ENCODE results near the gene PUSL1.

The PUSL1 gene

DNA sequence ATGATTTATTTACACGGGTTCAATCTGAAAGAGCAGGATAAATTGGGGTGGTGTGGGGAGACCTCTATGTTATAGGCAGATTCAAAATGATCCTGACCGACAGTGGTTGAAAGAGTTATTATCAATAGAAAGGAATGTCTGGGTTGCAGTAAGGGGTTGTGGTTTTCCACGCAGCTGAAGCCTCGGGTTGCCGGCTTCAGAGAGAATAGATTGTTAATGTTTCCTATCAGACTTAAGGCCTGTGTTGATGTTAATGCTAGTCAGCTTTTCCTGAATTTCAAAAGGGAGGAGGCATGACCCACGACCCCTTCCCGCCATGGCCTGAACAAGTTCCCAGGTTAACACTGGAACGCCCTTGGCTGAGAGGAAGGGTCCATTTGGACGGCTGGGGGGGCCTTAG is 32.6 kb upstream of the PUSL1 start:
- Histone ChIP-seq H3K79me2 (peaks cover 17% of the 10 kb centered on the region), H2AFZ (no peak overlapping the region), H3K36me3 (ENCODE audit: control insufficient read depth, insufficient read depth, low read length) (no peaks in the 10 kb centered on the region), H3K4me2 (ENCODE audit: low read length) (no peak overlapping the region), H3K27me3 (ENCODE audit: control insufficient read depth, insufficient read depth, low read length) (no peaks in the 10 kb centered on the region), H3K9me3 (ENCODE audit: control insufficient read depth, low read length) (no peaks in the 10 kb centered on the region), H3K9ac (no peak overlapping the region), H3K4me1 (peaks cover under 1% of the 10 kb centered on the region), H3K27ac (no peak overlapping the region), H3K4me3 (ENCODE audit: low read depth, low read length) (no peak overlapping the region)
- TF ChIP-seq, protein P1, sequence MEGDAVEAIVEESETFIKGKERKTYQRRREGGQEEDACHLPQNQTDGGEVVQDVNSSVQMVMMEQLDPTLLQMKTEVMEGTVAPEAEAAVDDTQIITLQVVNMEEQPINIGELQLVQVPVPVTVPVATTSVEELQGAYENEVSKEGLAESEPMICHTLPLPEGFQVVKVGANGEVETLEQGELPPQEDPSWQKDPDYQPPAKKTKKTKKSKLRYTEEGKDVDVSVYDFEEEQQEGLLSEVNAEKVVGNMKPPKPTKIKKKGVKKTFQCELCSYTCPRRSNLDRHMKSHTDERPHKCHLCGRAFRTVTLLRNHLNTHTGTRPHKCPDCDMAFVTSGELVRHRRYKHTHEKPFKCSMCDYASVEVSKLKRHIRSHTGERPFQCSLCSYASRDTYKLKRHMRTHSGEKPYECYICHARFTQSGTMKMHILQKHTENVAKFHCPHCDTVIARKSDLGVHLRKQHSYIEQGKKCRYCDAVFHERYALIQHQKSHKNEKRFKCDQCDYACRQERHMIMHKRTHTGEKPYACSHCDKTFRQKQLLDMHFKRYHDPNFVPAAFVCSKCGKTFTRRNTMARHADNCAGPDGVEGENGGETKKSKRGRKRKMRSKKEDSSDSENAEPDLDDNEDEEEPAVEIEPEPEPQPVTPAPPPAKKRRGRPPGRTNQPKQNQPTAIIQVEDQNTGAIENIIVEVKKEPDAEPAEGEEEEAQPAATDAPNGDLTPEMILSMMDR (IDR thresholded peaks at IDR 0.05): no peak

DNA sequence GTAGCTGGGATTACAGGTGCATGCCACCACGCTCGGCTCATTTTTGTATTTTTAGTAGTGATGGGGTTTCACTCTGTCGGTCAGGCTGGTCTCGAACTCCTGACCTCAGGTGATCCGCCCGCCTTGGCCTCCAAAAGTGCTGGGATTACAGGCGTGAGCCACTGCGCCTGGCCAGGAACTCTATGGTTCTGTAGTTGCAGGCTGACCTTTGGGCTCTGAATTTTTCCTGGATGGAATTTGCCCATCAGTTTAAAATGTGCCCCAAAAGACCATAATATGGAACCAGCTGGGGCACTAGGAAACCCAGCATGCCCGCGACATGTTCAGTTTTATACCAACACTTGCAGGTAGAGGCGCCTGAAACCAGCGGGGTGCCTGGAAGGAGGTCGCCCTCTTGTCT is 29.8 kb upstream of the PUSL1 start:
- H3K4me1 ChIP-seq: peaks cover 3% of the 10 kb centered on the region
- H3K9me3 ChIP-seq (ENCODE audit: control insufficient read depth, low read length): no peaks in the 10 kb centered on the region
- no peaks in the 10 kb centered on the region for H3K27me3 ChIP-seq (ENCODE audit: control insufficient read depth, insufficient read depth, low read length)
- no peaks in the 10 kb centered on the region for H3K79me2 ChIP-seq
- no peak overlapping the region for H3K9ac ChIP-seq
- H3K4me2 ChIP-seq (ENCODE audit: low read length): no peak overlapping the region
- no peak overlapping the region for H3K4me3 ChIP-seq (ENCODE audit: low read depth, low read length)
- TF ChIP-seq, protein P1 (IDR thresholded peaks at IDR 0.05): no peak
- no peak overlapping the region for H2AFZ ChIP-seq
- no peaks in the 10 kb centered on the region for H3K36me3 ChIP-seq (ENCODE audit: control insufficient read depth, insufficient read depth, low read length)
- no peak overlapping the region for H3K27ac ChIP-seq

DNA sequence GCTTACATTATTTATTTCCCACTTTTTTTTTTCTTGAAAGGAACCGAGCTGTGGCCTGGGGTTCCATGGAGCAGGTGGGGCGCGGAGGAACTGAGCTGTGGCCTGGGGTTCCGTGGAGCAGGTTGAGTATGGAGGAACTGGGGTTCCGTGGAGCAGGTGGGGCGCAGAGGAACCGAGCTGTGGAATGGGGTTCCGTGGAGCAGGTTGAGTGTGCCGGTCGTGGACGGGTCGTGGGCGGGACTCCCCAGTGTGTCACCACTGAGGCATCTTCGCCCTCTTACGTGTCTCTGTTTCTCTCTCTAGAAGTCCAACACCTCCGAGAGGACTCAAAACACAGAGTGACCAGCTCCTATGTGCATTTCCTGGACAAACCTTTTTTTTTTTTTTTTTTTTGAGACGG is 29.4 kb upstream of the PUSL1 start:
- H2AFZ ChIP-seq: no peak overlapping the region
- no peaks in the 10 kb centered on the region for H3K36me3 ChIP-seq (ENCODE audit: control insufficient read depth, insufficient read depth, low read length)
- H3K79me2 ChIP-seq: no peaks in the 10 kb centered on the region
- no peaks in the 10 kb centered on the region for H3K9me3 ChIP-seq (ENCODE audit: control insufficient read depth, low read length)
- H3K9ac ChIP-seq: no peak overlapping the region
- H3K27me3 ChIP-seq (ENCODE audit: control insufficient read depth, insufficient read depth, low read length): no peaks in the 10 kb centered on the region
- TF ChIP-seq, protein P1 (IDR thresholded peaks at IDR 0.05): no peak
- H3K4me3 ChIP-seq (ENCODE audit: low read depth, low read length): no peak overlapping the region
- H3K4me1 ChIP-seq: peaks cover 3% of the 10 kb centered on the region
- no peak overlapping the region for H3K4me2 ChIP-seq (ENCODE audit: low read length)
- H3K27ac ChIP-seq: no peak overlapping the region

DNA sequence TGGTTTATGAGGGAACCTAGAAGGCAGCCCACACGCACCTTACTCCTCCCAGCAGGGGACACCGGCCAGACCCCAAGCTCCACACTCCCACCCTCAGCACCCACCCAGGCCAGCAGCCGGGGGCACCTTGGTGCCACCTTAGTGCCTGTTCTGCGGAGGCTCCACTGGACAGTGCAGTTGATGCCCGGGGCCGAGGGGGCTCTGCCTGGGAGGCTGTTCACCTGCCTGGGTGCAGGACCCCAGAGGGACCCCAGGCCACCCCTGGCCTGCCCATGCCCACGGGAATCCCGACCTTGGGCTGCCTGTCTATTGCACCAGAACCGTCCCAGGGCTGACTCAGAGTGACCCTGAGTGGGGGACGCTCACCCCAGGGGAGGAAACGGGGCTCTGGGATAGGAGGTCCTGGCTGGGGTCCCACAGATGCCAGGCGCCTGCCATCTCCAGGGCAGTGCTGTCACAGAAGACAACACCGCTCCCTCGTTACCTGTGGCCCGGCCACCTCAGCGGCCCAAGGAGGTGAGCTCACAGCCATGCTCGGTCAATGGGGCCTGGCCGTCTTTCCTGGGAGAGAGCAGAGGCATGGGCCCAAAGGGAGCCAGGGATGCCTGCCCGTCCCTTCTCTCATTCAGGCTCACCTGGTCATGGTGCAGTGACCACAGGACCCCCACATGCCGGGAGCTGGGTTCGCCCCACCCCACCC is 27.5 kb upstream of the PUSL1 start:
- Histone ChIP-seq H3K9ac (no peak overlapping the region), H3K79me2 (no peaks in the 10 kb centered on the region), H3K27ac (no peak overlapping the region), H3K4me1 (peaks cover 3% of the 10 kb centered on the region), H3K4me3 (ENCODE audit: low read depth, low read length) (no peak overlapping the region), H3K36me3 (ENCODE audit: control insufficient read depth, insufficient read depth, low read length) (no peaks in the 10 kb centered on the region), H3K4me2 (ENCODE audit: low read length) (no peak overlapping the region), H3K9me3 (ENCODE audit: control insufficient read depth, low read length) (no peaks in the 10 kb centered on the region), H2AFZ (no peak overlapping the region), H3K27me3 (ENCODE audit: control insufficient read depth, insufficient read depth, low read length) (no peaks in the 10 kb centered on the region)
- TF ChIP-seq, protein P1 (IDR thresholded peaks at IDR 0.05): no peak

Data from parathyroid adenoma (tissue), 2 donors.